Trophoblast cell (in vitro differentiated cells and primary cell): ENCODE results near the gene TSHZ1.

ENCODE experiments used
- DNase-seq, 2 donors: peaks; one replicate each; pipeline ENCODE4 v3.0.0-alpha.2; 2016
- H2AFZ ChIP-seq: 2 replicates; pipeline ENCODE4 v1.6.1; 2013; ENCODE audit warnings: low read length, moderate library complexity, mild to moderate bottlenecking; ENCODE audit not compliant: insufficient read depth, poor library complexity
- H2AK5ac ChIP-seq: 2 replicates; pipeline ENCODE4 v1.6.1; 2013; ENCODE audit warnings: mild to moderate bottlenecking, low read length
- H2BK120ac ChIP-seq: 2 replicates; pipeline ENCODE4 v1.6.1; 2013; ENCODE audit warnings: low read length, mild to moderate bottlenecking, moderate library complexity; ENCODE audit not compliant: insufficient read depth, poor library complexity
- H2BK12ac ChIP-seq: 2 replicates; pipeline ENCODE4 v1.6.1; 2013; ENCODE audit warnings: mild to moderate bottlenecking, low read length, moderate library complexity
- H2BK5ac ChIP-seq: 2 replicates; pipeline ENCODE4 v1.6.1; 2013; ENCODE audit warnings: low read length, low read depth, moderate library complexity, mild to moderate bottlenecking; ENCODE audit not compliant: poor library complexity
- H3K14ac ChIP-seq: 2 replicates; pipeline ENCODE4 v1.6.1; 2013; ENCODE audit warnings: mild to moderate bottlenecking, low read length
- H3K18ac ChIP-seq: 2 replicates; pipeline ENCODE4 v1.6.1; 2013; ENCODE audit warnings: mild to moderate bottlenecking, low read length
- H3K23ac ChIP-seq: 2 replicates; pipeline ENCODE4 v1.6.1; 2013; ENCODE audit warnings: low read length
- H3K27ac ChIP-seq: 2 replicates; pipeline ENCODE4 v1.5.1; 2013; ENCODE audit warnings: low read depth, mild to moderate bottlenecking, inconsistent platforms, low read length, moderate library complexity
- H3K27me3 ChIP-seq: 2 replicates; pipeline ENCODE4 v1.6.1; 2013; ENCODE audit warnings: inconsistent platforms, mild to moderate bottlenecking, low read length, moderate library complexity; ENCODE audit not compliant: insufficient read depth
- H3K36me3 ChIP-seq, 2 experiments: 1 replicate in 1 of 2; 2 replicates in 1 of 2; pipeline ENCODE4 v1.6.1; 2013; ENCODE audit warnings: low read length in 2 of 2, mild to moderate bottlenecking in 2 of 2, moderate library complexity in 1 of 2; ENCODE audit not compliant: insufficient read depth in 2 of 2, control insufficient read depth in 1 of 2
- H3K4ac ChIP-seq: 2 replicates; pipeline ENCODE4 v1.6.1; 2013; ENCODE audit warnings: low read depth, mild to moderate bottlenecking, low read length, moderate library complexity
- H3K4me1 ChIP-seq, 2 experiments: 1 replicate in 1 of 2; 2 replicates in 1 of 2; pipeline ENCODE4 v1.6.1; 2013; ENCODE audit warnings: low read length in 2 of 2, mild to moderate bottlenecking in 2 of 2, moderate library complexity in 1 of 2; ENCODE audit not compliant: insufficient read depth in 2 of 2, control insufficient read depth in 1 of 2
- H3K4me2 ChIP-seq: 2 replicates; pipeline ENCODE4 v1.6.1; 2013; ENCODE audit warnings: inconsistent platforms, mild to moderate bottlenecking, low read length, moderate library complexity
- H3K4me3 ChIP-seq: 2 replicates; pipeline ENCODE4 v1.5.1; 2013; ENCODE audit warnings: mild to moderate bottlenecking, low read depth, low read length, inconsistent platforms
- H3K79me1 ChIP-seq: one replicate; pipeline ENCODE4 v1.6.1; 2013; ENCODE audit warnings: low read length
- H3K79me2 ChIP-seq: 2 replicates; pipeline ENCODE4 v1.6.1; 2013; ENCODE audit warnings: low read length, mild to moderate bottlenecking; ENCODE audit not compliant: control insufficient read depth, insufficient read depth, poor library complexity
- H3K9ac ChIP-seq: 2 replicates; pipeline ENCODE4 v1.6.1; 2013; ENCODE audit warnings: mild to moderate bottlenecking, low read length
- H3K9me3 ChIP-seq: 2 replicates; pipeline ENCODE4 v1.6.1; 2013; ENCODE audit warnings: low read depth, mild to moderate bottlenecking, control low read depth, inconsistent platforms, low read length; ENCODE audit not compliant: insufficient read depth
- H4K12ac ChIP-seq: 2 replicates; pipeline ENCODE4 v1.6.1; 2013; ENCODE audit warnings: low read depth, mild to moderate bottlenecking, low read length, moderate library complexity
- H4K8ac ChIP-seq: 2 replicates; pipeline ENCODE4 v1.6.1; 2013; ENCODE audit warnings: low read depth, mild to moderate bottlenecking, low read length, moderate library complexity
- H4K91ac ChIP-seq: one replicate; pipeline ENCODE4 v1.6.1; 2013; ENCODE audit warnings: low read depth, mild to moderate bottlenecking, low read length, moderate library complexity
- WGBS: extraction: QIAGEN DNeasy Blood & Tissue Kit; methylation state at CpG from one replicate; pipeline ENCODE4 v1.1.7; 2013; ENCODE audit warnings: missing lambda C conversion rate; ENCODE audit not compliant: insufficient read length, insufficient coverage; ENCODE audit errors: extremely low coverage; 5-methylcytosine and 5-hydroxymethylcytosine counted together

TSHZ1 gene

DNA sequence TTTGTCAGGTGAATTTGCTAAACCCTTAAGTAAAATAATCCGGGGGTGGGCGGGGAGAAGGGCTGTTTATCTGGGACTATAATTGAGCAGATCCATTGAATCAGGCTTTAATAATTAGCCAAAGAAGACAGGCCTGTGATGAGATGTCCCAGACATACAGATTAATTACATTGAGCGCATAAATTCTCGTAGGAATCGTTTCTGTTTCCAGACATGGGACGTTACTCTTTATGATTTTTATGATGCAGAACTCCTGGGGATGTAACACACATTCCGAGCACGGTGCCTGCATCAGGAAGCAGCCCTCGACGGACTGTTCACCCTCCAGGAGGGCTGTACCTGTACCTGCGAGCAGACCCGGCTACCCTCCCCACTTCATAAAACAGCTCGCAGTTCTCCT is 128.0 kb downstream of the TSHZ1 start:
- Histone ChIP-seq H3K79me1 (no peaks in the 10 kb centered on the region), H2AFZ (no peak overlapping the region), H4K91ac (no peak overlapping the region), H3K14ac (no peak overlapping the region), H3K9me3 (peaks cover 5% of the 10 kb centered on the region), H2BK12ac (no peak overlapping the region), H3K4me3 (no peak overlapping the region), H3K27ac (no peak overlapping the region), H4K8ac (no peak overlapping the region), H2AK5ac (no peak overlapping the region), H2BK120ac (no peak overlapping the region), H3K27me3 (no peaks in the 10 kb centered on the region), H3K4me1 (no peaks in the 10 kb centered on the region), H3K4me2 (no peak overlapping the region), H4K12ac (no peak overlapping the region), H3K18ac (no peak overlapping the region), H3K9ac (no peak overlapping the region), H3K4ac (no peak overlapping the region), H2BK5ac (no peak overlapping the region), H3K36me3 (no peaks in the 10 kb centered on the region), H3K79me2 (no peaks in the 10 kb centered on the region), H3K23ac (no peak overlapping the region)
- DNase-seq = no peak
- no CpG with 5 or more reads among the region's 13 CpGs for WGBS
